Tibial nerve (tissue), 3 donors: ENCODE results near the gene SLC17A2.

Experiments used
- POLR2A ChIP-seq, 2 donors: fragments of 450-650 bp; IDR thresholded peaks; one replicate each; pipeline ENCODE4 v1.6.1; 2017; ENCODE audit warnings: antibody characterized with exemption in 2 of 2, mild to moderate bottlenecking in 2 of 2, moderate library complexity in 2 of 2
- TF ChIP-seq, protein P1 (sequence below), 5 experiments: fragments of 200-600 bp in 3 of 5; fragments of 450-650 bp in 2 of 5; sonication (generic) in 3 of 5; IDR thresholded peaks; one replicate each; pipeline ENCODE4 v1.5.1; 2016 to 2019; ENCODE audit warnings: antibody characterized with exemption in 5 of 5, mild to moderate bottlenecking in 3 of 5, moderate library complexity in 2 of 5

GRCh38 chr6:25946631-25947030 is 16.1 kb upstream of the SLC17A2 start:
- TF ChIP-seq, protein P1, sequence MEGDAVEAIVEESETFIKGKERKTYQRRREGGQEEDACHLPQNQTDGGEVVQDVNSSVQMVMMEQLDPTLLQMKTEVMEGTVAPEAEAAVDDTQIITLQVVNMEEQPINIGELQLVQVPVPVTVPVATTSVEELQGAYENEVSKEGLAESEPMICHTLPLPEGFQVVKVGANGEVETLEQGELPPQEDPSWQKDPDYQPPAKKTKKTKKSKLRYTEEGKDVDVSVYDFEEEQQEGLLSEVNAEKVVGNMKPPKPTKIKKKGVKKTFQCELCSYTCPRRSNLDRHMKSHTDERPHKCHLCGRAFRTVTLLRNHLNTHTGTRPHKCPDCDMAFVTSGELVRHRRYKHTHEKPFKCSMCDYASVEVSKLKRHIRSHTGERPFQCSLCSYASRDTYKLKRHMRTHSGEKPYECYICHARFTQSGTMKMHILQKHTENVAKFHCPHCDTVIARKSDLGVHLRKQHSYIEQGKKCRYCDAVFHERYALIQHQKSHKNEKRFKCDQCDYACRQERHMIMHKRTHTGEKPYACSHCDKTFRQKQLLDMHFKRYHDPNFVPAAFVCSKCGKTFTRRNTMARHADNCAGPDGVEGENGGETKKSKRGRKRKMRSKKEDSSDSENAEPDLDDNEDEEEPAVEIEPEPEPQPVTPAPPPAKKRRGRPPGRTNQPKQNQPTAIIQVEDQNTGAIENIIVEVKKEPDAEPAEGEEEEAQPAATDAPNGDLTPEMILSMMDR (IDR thresholded peaks at IDR 0.05) = no peak
- TF ChIP-seq POLR2A (IDR thresholded peaks at IDR 0.05) = no peak
